WTC11 (cell line): ENCODE results near the gene FRMD4A. TPM values are rescaled to one million over a fixed set of nuclear protein-coding genes. Genes with fewer than 3 reads are reported as not detected.

ENCODE experiments used
- ATAC-seq: fragments of 200-7000 bp; cut with Tn5 transposase; 2 replicates; pipeline ENCODE4 v1.10.0; 2021; ENCODE audit warnings: mild to moderate bottlenecking, moderate library complexity
- CTCF ChIA-PET: fragments of 300-600 bp; sonication (Branson Sonifier 250); formaldehyde crosslinking; loops from one replicate; lab custom pipeline; 2021; ENCODE audit warnings: antibody characterized with exemption; lab: Charles Lee
- POLR2A ChIA-PET: fragments of 350-600 bp; sonication (Branson Sonifier 250); formaldehyde crosslinking; loops from one replicate; lab custom pipeline; 2021; ENCODE audit warnings: antibody characterized with exemption; lab: Charles Lee
- DNase-seq: peaks from one replicate; pipeline ENCODE4 v3.0.0; 2021; ENCODE audit warnings: low spot score
- H3K27ac Mint-ChIP-seq: 2 replicates; pipeline ENCODE4 v1.8.0; 2021; ENCODE audit warnings: mixed read lengths
- H3K27me3 Mint-ChIP-seq: 2 replicates; pipeline ENCODE4 v1.8.0; 2021; ENCODE audit warnings: low read depth, mild to moderate bottlenecking, moderate library complexity, mixed read lengths
- H3K36me3 Mint-ChIP-seq: 2 replicates; pipeline ENCODE4 v1.8.0; 2021; ENCODE audit warnings: mixed read lengths
- H3K4me1 Mint-ChIP-seq: 2 replicates; pipeline ENCODE4 v1.8.0; 2022; ENCODE audit warnings: mixed read lengths
- H3K4me3 Mint-ChIP-seq: 2 replicates; pipeline ENCODE4 v1.8.0; 2021; ENCODE audit warnings: mild to moderate bottlenecking, moderate library complexity, mixed read lengths
- H3K9me3 Mint-ChIP-seq: 2 replicates; pipeline ENCODE4 v1.8.0; 2021; ENCODE audit warnings: mixed read lengths
- ATF1 ChIP-seq: sonication (generic); formaldehyde crosslinking; IDR thresholded peaks from 2 replicates; pipeline ENCODE4 v1.8.1; 2023; ENCODE audit warnings: mild to moderate bottlenecking, moderate library complexity, missing genetic modification reagents
- CREB1 ChIP-seq: sonication (generic); formaldehyde crosslinking; IDR thresholded peaks from 2 replicates; pipeline ENCODE4 v1.8.0; 2023; ENCODE audit warnings: mild to moderate bottlenecking, missing genetic modification reagents
- CREM ChIP-seq: sonication (generic); formaldehyde crosslinking; IDR thresholded peaks from 2 replicates; pipeline ENCODE4 v1.8.1; 2022; ENCODE audit warnings: mild to moderate bottlenecking, missing genetic modification reagents, moderate library complexity
- EMX1 ChIP-seq: fragments of 250-450 bp; sonication (Bioruptor Pico); IDR thresholded peaks from 2 replicates; pipeline ENCODE4 v1.8.0; 2021; ENCODE audit warnings: mild to moderate bottlenecking
- ERG ChIP-seq: fragments of 250-450 bp; sonication (Bioruptor Pico); IDR thresholded peaks from 2 replicates; pipeline ENCODE4 v1.8.0; 2021; ENCODE audit warnings: mild to moderate bottlenecking
- ESRRA ChIP-seq: sonication (generic); formaldehyde crosslinking; IDR thresholded peaks from 2 replicates; pipeline ENCODE4 v1.8.1; 2022; ENCODE audit warnings: mild to moderate bottlenecking, missing genetic modification reagents, borderline replicate concordance
- FOXK1 ChIP-seq: sonication (generic); formaldehyde crosslinking; IDR thresholded peaks from 2 replicates; pipeline ENCODE4 v1.8.0; 2022; ENCODE audit warnings: mild to moderate bottlenecking, moderate library complexity, missing genetic modification reagents
- JAZF1 ChIP-seq: fragments of 250-450 bp; sonication (Bioruptor Pico); IDR thresholded peaks from 2 replicates; pipeline ENCODE4 v1.9.0; 2021; ENCODE audit warnings: moderate library complexity, mild to moderate bottlenecking, inconsistent platforms
- JUN ChIP-seq: sonication (generic); formaldehyde crosslinking; IDR thresholded peaks from 2 replicates; pipeline ENCODE4 v1.8.0; 2023; ENCODE audit warnings: mild to moderate bottlenecking, missing genetic modification reagents
- MXD4 ChIP-seq: fragments of 250-450 bp; sonication (Bioruptor Pico); IDR thresholded peaks from 2 replicates; pipeline ENCODE4 v1.8.0; 2021; ENCODE audit warnings: mild to moderate bottlenecking, moderate library complexity, borderline replicate concordance
- MYBL2 ChIP-seq: sonication (generic); formaldehyde crosslinking; IDR thresholded peaks from 2 replicates; pipeline ENCODE4 v1.8.1; 2023; ENCODE audit warnings: mild to moderate bottlenecking, moderate library complexity, missing genetic modification reagents
- NR3C1 ChIP-seq: sonication (generic); formaldehyde crosslinking; conservative IDR thresholded peaks from 2 replicates; pipeline ENCODE4 v1.8.1; 2023; ENCODE audit warnings: low read depth, mild to moderate bottlenecking, missing genetic modification reagents
- RELA ChIP-seq: sonication (generic); formaldehyde crosslinking; IDR thresholded peaks from 2 replicates; pipeline ENCODE4 v1.8.1; 2022; ENCODE audit warnings: missing genetic modification reagents, mild to moderate bottlenecking, borderline replicate concordance
- SOX15 ChIP-seq: fragments of 250-450 bp; sonication (Bioruptor Pico); IDR thresholded peaks from 2 replicates; pipeline ENCODE4 v1.9.0; 2021; ENCODE audit warnings: mild to moderate bottlenecking
- USF1 ChIP-seq: sonication (generic); formaldehyde crosslinking; IDR thresholded peaks from 2 replicates; pipeline ENCODE4 v1.8.0; 2022; ENCODE audit warnings: mild to moderate bottlenecking, missing genetic modification reagents
- ZBTB21 ChIP-seq: sonication (generic); formaldehyde crosslinking; IDR thresholded peaks from 2 replicates; pipeline ENCODE4 v1.8.1; 2023; ENCODE audit warnings: mild to moderate bottlenecking, missing genetic modification reagents, borderline replicate concordance
- ZNF121 ChIP-seq: sonication (generic); formaldehyde crosslinking; IDR thresholded peaks from 2 replicates; pipeline ENCODE4 v1.8.0; 2023; ENCODE audit warnings: missing genetic modification reagents
- ZNF232 ChIP-seq: sonication (generic); formaldehyde crosslinking; IDR thresholded peaks from 2 replicates; pipeline ENCODE4 v1.8.0; 2022; ENCODE audit warnings: mild to moderate bottlenecking, missing genetic modification reagents
- ZNF281 ChIP-seq: sonication (generic); formaldehyde crosslinking; IDR thresholded peaks from 2 replicates; pipeline ENCODE4 v1.8.0; 2023; ENCODE audit warnings: mild to moderate bottlenecking, missing genetic modification reagents
- total RNA-seq: library from RNA; stranded (reverse); gene quantifications from 3 replicates; pipeline ENCODE4 v1.2.3, GENCODE V29; 2021
- TF ChIP-seq, protein P1 (sequence below): sonication (generic); formaldehyde crosslinking; IDR thresholded peaks from 2 replicates; pipeline ENCODE4 v1.8.1; 2023; ENCODE audit warnings: mild to moderate bottlenecking, moderate library complexity, missing genetic modification reagents
- TF ChIP-seq, protein P2 (sequence below): sonication (generic); formaldehyde crosslinking; IDR thresholded peaks from 2 replicates; pipeline ENCODE4 v1.8.1; 2023; ENCODE audit warnings: mild to moderate bottlenecking, missing genetic modification reagents
- TF ChIP-seq, protein P3 (sequence below): sonication (generic); formaldehyde crosslinking; IDR thresholded peaks from 2 replicates; pipeline ENCODE4 v1.8.1; 2023; ENCODE audit warnings: mild to moderate bottlenecking, missing genetic modification reagents, borderline replicate concordance

The FRMD4A gene
- total RNA-seq, 1 experiment from 2014 or later, result 35.5 TPM

DNA sequence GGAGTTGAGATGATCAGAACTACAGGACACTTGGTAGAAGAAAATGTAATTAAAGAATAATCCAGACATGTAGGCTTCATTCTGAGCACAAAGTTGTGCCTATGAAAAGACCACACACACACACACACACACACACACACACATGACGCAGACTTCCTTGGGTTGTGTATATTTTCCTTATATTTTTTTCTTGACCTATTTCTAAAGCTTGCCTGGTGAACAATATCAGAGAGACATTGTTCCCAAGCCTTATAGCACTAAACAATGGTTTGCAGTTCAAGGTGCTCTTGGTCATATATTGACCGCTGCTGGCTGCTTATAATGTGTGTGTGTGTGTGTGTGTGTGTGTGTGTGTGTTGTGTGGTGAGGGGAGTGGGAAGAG is 541.3 kb downstream of the FRMD4A start:
- CTCF ChIA-PET, result interaction anchor here (1.4 kb wide), 1 partner anchor 407 kb away, joined by 3 read pairs; no protein-coding TSS in a partner anchor
- Mint-ChIP-seq H3K4me1 (peaks cover 18% of the 10 kb centered on the region), H3K9me3 (no peaks in the 10 kb centered on the region), H3K4me3 (no peak overlapping the region), H3K27me3 (no peaks in the 10 kb centered on the region), H3K36me3 (no peaks in the 10 kb centered on the region), H3K27ac (no peak overlapping the region)
- no peak for ATAC-seq
- TF ChIP-seq EMX1 (CRISPR knock-in tag) (no peak), JUN (CRISPR knock-in tag) (no peak), SOX15 (CRISPR knock-in tag) (no peak), CREM (CRISPR knock-in tag) (no peak), ESRRA (no peak), NR3C1 (CRISPR knock-in tag) (no peak), MYBL2 (no peak), FOXK1 (CRISPR knock-in tag) (no peak), ZNF121 (CRISPR knock-in tag) (no peak), ATF1 (CRISPR knock-in tag) (no peak)
- TF ChIP-seq, protein P1, sequence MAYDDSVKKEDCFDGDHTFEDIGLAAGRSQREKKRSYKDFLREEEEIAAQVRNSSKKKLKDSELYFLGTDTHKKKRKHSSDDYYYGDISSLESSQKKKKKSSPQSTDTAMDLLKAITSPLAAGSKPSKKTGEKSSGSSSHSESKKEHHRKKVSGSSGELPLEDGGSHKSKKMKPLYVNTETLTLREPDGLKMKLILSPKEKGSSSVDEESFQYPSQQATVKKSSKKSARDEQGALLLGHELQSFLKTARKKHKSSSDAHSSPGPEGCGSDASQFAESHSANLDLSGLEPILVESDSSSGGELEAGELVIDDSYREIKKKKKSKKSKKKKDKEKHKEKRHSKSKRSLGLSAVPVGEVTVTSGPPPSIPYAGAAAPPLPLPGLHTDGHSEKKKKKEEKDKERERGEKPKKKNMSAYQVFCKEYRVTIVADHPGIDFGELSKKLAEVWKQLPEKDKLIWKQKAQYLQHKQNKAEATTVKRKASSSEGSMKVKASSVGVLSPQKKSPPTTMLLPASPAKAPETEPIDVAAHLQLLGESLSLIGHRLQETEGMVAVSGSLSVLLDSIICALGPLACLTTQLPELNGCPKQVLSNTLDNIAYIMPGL (CRISPR knock-in tag), result no peak
- TF ChIP-seq, protein P2, sequence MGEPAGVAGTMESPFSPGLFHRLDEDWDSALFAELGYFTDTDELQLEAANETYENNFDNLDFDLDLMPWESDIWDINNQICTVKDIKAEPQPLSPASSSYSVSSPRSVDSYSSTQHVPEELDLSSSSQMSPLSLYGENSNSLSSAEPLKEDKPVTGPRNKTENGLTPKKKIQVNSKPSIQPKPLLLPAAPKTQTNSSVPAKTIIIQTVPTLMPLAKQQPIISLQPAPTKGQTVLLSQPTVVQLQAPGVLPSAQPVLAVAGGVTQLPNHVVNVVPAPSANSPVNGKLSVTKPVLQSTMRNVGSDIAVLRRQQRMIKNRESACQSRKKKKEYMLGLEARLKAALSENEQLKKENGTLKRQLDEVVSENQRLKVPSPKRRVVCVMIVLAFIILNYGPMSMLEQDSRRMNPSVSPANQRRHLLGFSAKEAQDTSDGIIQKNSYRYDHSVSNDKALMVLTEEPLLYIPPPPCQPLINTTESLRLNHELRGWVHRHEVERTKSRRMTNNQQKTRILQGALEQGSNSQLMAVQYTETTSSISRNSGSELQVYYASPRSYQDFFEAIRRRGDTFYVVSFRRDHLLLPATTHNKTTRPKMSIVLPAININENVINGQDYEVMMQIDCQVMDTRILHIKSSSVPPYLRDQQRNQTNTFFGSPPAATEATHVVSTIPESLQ (CRISPR knock-in tag), result no peak
- TF ChIP-seq, protein P3, sequence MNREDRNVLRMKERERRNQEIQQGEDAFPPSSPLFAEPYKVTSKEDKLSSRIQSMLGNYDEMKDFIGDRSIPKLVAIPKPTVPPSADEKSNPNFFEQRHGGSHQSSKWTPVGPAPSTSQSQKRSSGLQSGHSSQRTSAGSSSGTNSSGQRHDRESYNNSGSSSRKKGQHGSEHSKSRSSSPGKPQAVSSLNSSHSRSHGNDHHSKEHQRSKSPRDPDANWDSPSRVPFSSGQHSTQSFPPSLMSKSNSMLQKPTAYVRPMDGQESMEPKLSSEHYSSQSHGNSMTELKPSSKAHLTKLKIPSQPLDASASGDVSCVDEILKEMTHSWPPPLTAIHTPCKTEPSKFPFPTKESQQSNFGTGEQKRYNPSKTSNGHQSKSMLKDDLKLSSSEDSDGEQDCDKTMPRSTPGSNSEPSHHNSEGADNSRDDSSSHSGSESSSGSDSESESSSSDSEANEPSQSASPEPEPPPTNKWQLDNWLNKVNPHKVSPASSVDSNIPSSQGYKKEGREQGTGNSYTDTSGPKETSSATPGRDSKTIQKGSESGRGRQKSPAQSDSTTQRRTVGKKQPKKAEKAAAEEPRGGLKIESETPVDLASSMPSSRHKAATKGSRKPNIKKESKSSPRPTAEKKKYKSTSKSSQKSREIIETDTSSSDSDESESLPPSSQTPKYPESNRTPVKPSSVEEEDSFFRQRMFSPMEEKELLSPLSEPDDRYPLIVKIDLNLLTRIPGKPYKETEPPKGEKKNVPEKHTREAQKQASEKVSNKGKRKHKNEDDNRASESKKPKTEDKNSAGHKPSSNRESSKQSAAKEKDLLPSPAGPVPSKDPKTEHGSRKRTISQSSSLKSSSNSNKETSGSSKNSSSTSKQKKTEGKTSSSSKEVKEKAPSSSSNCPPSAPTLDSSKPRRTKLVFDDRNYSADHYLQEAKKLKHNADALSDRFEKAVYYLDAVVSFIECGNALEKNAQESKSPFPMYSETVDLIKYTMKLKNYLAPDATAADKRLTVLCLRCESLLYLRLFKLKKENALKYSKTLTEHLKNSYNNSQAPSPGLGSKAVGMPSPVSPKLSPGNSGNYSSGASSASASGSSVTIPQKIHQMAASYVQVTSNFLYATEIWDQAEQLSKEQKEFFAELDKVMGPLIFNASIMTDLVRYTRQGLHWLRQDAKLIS (CRISPR knock-in tag), result no peak
- TF ChIP-seq, all 79 proteins: peak for 0
- POLR2A ChIA-PET, result no interaction called here
- no peak for DNase-seq

GRCh38 chr10:13788711-13789447 is 541.8 kb downstream of the FRMD4A start:
- ChIA-PET POLR2A (no interaction called here), CTCF (interaction anchor here (1.3 to 1.4 kb wide), 2 partner anchors 305 to 407 kb away, joined by 3 read pairs; no protein-coding TSS in a partner anchor)
- no peak for DNase-seq
- no peak for ATAC-seq
- Mint-ChIP-seq H3K4me3 (no peak overlapping the region), H3K27me3 (no peaks in the 10 kb centered on the region), H3K36me3 (no peaks in the 10 kb centered on the region), H3K27ac (peak overlapping the region; percentile 61), H3K4me1 (peaks cover 18% of the 10 kb centered on the region), H3K9me3 (no peaks in the 10 kb centered on the region)
- TF ChIP-seq ZNF232 (CRISPR knock-in tag), result no peak
- TF ChIP-seq ZBTB21 (CRISPR knock-in tag), result no peak
- TF ChIP-seq RELA (CRISPR knock-in tag), result no peak
- TF ChIP-seq ERG (CRISPR knock-in tag), result no peak
- no peak for TF ChIP-seq USF1
- TF ChIP-seq CREB1 (CRISPR knock-in tag), result no peak
- no peak for TF ChIP-seq JAZF1 (CRISPR knock-in tag)
- TF ChIP-seq MXD4 (CRISPR knock-in tag), result no peak
- TF ChIP-seq MYBL2, result no peak
- no peak for TF ChIP-seq ZNF281
